ENCODE measurements around the gene STK4.

The STK4 gene

GRCh38 chr20:44969300-44969894 is 3.1 kb downstream of the STK4 start:
- DNase-seq (ENCODE audit: low read depth in 1 of 2, low spot score in 1 of 2): no peak
- no peaks in the 10 kb centered on the region for H3K27me3 ChIP-seq (ENCODE audit: insufficient read depth, poor library complexity, severe bottlenecking)
- no peak for TF ChIP-seq SPI1 (IDR thresholded peaks at IDR 0.05; ENCODE audit: borderline replicate concordance, low read depth)
- no peak for TF ChIP-seq CTCF (IDR thresholded peaks at IDR 0.05; ENCODE audit: insufficient read depth, low read length)
- no peak for TF ChIP-seq GABPA (IDR thresholded peaks at IDR 0.05; ENCODE audit: low read depth)
- TF ChIP-seq POLR2AphosphoS5 (IDR thresholded peaks at IDR 0.05; ENCODE audit: low read depth): no peak
- no peak for TF ChIP-seq REST (IDR thresholded peaks at IDR 0.05; ENCODE audit: insufficient replicate concordance, low read depth)
- H3K27ac ChIP-seq (replicated peaks): no peak overlapping the region
- H3K4me3 ChIP-seq (replicated peaks; ENCODE audit: insufficient read depth, low read length): no peak overlapping the region

GRCh38 chr20:44970243-44970757 is 4.0 kb downstream of the STK4 start:
- peak overlapping the region; percentile 23 for H3K27ac ChIP-seq (replicated peaks)
- TF ChIP-seq CTCF (IDR thresholded peaks at IDR 0.05; ENCODE audit: insufficient read depth, low read length): no peak
- no peak for TF ChIP-seq POLR2AphosphoS5 (IDR thresholded peaks at IDR 0.05; ENCODE audit: low read depth)
- TF ChIP-seq REST (IDR thresholded peaks at IDR 0.05; ENCODE audit: insufficient replicate concordance, low read depth): no peak
- no peak for TF ChIP-seq GABPA (IDR thresholded peaks at IDR 0.05; ENCODE audit: low read depth)
- no peak for TF ChIP-seq SPI1 (IDR thresholded peaks at IDR 0.05; ENCODE audit: borderline replicate concordance, low read depth)
- no peak overlapping the region for H3K4me3 ChIP-seq (replicated peaks; ENCODE audit: insufficient read depth, low read length)
- H3K27me3 ChIP-seq (ENCODE audit: insufficient read depth, poor library complexity, severe bottlenecking): no peaks in the 10 kb centered on the region
- no peak for DNase-seq (ENCODE audit: low read depth in 1 of 2, low spot score in 1 of 2)

GRCh38 chr20:44973053-44973452 is 6.7 kb downstream of the STK4 start:
- Histone ChIP-seq H3K27me3 (ENCODE audit: insufficient read depth, poor library complexity, severe bottlenecking) (no peaks in the 10 kb centered on the region), H3K4me3 (replicated peaks; ENCODE audit: insufficient read depth, low read length) (no peak overlapping the region), H3K27ac (replicated peaks) (no peak overlapping the region)
- DNase-seq (ENCODE audit: low read depth in 1 of 2, low spot score in 1 of 2): no peak
- TF ChIP-seq REST (IDR thresholded peaks at IDR 0.05; ENCODE audit: insufficient replicate concordance, low read depth) (no peak), CTCF (IDR thresholded peaks at IDR 0.05; ENCODE audit: insufficient read depth, low read length) (no peak), SPI1 (IDR thresholded peaks at IDR 0.05; ENCODE audit: borderline replicate concordance, low read depth) (no peak), POLR2AphosphoS5 (IDR thresholded peaks at IDR 0.05; ENCODE audit: low read depth) (no peak)

All from HL-60 (cell line).